Fibroblast of pulmonary artery (primary cell): ENCODE data around the gene PHTF2.

Source experiments
- DNase-seq: peaks from one replicate; pipeline ENCODE4 v3.0.0-alpha.2; 2010; ENCODE audit warnings: low read depth
- H3K4me3 ChIP-seq: replicated peaks from 2 replicates; pipeline ENCODE4 v1.5.1; 2011; ENCODE audit warnings: low read depth, mild to moderate bottlenecking, control low read depth, low read length, moderate library complexity
- TF ChIP-seq, protein P1 (sequence below): IDR thresholded peaks from 2 replicates; pipeline ENCODE4 v1.5.1; 2011; ENCODE audit warnings: mild to moderate bottlenecking, control low read depth, low read length, inconsistent platforms; ENCODE audit errors: missing control alignments

PHTF2 gene

DNA sequence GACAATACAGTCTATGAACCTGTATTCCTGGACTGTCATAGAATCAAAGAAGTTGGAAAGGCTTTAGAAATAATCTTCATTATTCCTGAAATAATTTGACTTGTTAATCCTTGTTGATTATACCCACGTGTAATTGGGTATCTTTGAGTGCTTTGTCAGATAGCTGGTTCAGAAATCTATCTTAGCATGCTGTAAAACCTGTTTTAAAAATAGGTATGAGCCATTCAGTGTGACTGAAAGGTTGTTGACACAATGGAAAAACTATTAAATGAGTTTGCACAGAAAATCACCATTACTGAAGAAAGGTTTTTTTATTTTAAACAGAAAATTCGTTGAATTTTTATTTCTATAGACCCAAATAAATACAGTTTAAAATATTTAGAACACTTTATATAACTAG is 38.7 kb downstream of the PHTF2 start:
- no peak for DNase-seq
- TF ChIP-seq, protein P1, sequence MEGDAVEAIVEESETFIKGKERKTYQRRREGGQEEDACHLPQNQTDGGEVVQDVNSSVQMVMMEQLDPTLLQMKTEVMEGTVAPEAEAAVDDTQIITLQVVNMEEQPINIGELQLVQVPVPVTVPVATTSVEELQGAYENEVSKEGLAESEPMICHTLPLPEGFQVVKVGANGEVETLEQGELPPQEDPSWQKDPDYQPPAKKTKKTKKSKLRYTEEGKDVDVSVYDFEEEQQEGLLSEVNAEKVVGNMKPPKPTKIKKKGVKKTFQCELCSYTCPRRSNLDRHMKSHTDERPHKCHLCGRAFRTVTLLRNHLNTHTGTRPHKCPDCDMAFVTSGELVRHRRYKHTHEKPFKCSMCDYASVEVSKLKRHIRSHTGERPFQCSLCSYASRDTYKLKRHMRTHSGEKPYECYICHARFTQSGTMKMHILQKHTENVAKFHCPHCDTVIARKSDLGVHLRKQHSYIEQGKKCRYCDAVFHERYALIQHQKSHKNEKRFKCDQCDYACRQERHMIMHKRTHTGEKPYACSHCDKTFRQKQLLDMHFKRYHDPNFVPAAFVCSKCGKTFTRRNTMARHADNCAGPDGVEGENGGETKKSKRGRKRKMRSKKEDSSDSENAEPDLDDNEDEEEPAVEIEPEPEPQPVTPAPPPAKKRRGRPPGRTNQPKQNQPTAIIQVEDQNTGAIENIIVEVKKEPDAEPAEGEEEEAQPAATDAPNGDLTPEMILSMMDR, result no peak
- H3K4me3 ChIP-seq, result no peak overlapping the region

DNA sequence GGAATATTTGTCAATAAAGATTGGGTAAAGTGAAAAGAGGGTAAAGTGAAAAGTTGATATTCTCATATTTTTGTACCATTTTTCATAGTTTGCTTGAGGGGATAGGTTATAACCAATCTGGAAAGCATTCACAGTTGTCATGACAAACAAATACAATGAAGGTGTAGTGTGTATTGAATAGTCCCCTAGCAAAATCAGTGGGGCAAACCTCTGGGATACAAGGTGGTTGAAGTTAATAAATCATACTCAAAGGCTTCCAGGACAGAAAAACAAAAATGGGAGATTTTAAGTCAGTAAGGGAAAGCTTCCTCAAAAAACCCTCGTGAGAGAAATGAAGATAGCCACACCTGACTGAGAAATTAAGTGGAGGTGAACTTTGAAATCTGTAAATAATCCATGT is 39.4 kb downstream of the PHTF2 start:
- DNase-seq, result no peak
- TF ChIP-seq, protein P1, result no peak
- no peak overlapping the region for H3K4me3 ChIP-seq

DNA sequence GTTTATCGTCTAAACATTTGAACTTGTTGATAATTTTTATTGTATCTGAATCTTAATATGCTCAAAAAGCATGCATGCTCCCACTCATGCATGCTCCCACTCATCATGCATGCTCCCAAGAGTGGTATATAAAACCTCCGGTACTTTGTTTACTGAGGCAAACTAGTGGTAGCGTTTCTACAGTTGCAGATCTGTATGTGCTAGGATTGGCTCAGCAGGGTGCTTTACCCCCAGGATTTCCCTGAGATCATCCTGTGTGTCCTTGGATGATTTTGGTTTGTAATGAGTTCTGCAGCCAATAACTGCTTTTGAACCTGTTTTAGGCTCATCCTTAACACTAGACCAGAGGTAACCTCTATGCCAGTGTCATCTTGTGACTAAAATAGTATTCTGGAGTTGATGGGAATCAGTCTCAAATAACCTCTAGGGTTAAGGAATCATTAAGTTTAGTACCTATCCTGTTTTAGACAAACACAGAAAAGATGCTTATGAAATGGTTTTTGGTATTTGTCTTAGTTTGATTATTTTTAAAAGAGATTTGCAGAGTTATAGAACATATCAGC is 40.4 kb downstream of the PHTF2 start:
- H3K4me3 ChIP-seq, result no peak overlapping the region
- TF ChIP-seq, protein P1, result no peak
- DNase-seq, result no peak

DNA sequence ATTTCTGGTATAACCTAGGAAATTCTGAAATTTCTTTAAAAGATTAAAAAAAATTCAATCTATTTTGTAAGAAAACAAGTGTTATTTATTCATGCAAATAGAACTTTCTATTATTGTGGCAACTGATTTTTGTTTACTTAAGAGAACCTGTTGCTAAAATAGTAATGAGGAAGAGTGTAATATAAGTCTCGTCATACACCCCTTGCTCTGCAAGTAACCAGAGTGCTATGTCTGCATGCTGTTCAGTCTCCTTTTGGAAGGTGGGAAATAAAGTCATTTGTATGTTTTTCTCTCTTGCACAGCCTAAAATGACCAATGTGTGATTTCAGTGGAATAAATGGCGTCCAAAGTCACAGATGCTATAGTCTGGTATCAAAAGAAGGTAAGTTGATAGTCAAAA is 41.3 kb downstream of the PHTF2 start:
- TF ChIP-seq, protein P1, result no peak
- no peak overlapping the region for H3K4me3 ChIP-seq
- no peak for DNase-seq

DNA sequence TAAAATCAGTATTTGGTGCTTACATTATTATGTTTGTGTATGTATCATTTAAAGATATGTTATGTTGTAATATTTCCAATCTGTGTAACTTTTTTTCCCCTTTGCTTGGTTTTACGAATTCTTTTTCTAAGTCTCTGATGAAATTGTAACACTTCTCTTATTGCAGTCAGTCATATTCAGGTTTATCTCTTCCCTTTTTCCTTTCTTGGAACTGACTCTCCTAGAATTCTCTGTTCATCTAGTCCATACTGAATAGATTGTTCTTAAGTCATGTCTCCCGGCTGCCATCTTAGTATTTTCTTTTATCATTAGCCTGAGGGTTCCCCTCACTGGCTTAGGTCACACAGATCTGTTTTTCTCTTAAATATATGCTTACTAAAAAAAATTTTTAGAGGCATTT is 44.6 kb downstream of the PHTF2 start:
- TF ChIP-seq, protein P1, result no peak
- DNase-seq, result no peak
- no peak overlapping the region for H3K4me3 ChIP-seq

DNA sequence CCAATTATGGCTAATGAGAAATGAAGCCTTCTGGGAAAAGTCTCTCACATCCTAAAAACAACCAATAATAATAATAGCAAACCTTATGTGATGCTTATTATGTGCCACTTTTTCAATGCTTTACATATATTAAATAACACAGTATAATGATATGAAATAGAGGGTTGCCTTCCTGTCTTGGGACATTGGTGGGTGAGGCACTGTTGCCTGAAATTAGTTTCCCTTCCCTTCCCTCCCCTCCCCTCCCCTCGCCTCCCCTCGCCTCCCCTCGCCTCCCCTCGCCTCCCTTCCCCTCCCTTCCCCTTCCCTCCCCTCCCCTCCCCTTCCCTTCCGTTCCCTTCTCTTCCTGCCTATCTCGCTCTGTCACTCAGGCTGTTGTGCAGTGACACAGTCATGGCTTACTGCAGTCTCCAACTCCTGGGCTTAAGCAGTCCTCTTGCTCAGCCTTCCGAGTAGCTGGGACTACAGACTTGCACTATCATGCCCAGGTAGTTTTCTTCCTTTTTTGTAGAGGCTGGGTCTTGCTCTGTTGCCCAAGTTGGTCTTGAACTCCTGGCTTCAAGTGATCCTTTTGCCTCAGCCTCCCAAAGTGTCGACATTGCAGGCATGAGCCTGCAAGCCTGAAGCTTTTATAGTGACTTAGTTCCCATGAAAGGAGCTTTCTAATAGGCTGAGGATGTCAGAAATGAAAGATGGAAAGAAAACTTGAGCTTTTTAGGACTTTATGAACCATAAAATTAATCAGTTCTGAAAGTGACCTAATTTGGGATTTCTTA is 47.9 kb downstream of the PHTF2 start:
- TF ChIP-seq, protein P1, result no peak
- no peak overlapping the region for H3K4me3 ChIP-seq
- DNase-seq, result no peak
